ENCODE results near the gene PTPRD. TPM values are rescaled to one million over a fixed set of nuclear protein-coding genes. Genes with fewer than 3 reads are reported as not detected.

PTPRD gene
- total RNA-seq, 1 donor from 2014 or later, result 136 TPM

DNA sequence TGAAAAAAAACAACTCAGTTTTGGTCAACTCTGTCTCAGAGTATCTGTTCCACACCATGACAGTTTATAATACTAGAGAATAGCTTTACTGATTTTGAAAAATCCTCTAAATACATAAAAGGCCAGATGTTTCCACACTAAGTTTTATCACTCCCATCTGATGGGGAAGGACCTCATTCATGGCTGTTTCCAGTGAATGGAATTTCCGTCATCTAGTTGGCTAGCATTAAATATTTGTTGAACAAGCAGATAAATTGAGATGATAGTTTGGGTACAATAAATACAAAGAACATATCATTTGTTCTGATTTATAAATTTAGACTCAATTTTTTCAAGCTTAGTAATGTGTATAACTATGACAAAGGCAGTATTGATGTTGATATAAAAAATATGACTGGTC lies 408.5 kb downstream of the PTPRD start:
- Histone ChIP-seq H4K20me1 (ENCODE audit: low read depth) (no peaks in the 10 kb centered on the region), H3K4me1 (peaks cover 4% of the 10 kb centered on the region), H3F3A (ENCODE audit: low read depth) (peaks cover 4% of the 10 kb centered on the region), H2AFZ (replicated peaks) (no peak overlapping the region), H3K9ac (no peak overlapping the region), H3K79me2 (ENCODE audit: low read depth) (no peaks in the 10 kb centered on the region), H3K4me3 (no peak overlapping the region), H3K36me3 (no peaks in the 10 kb centered on the region), H3K27ac (no peak overlapping the region), H3K27me3 (peaks cover 19% of the 10 kb centered on the region), H3K4me2 (no peak overlapping the region), H3K9me3 (ENCODE audit: low read depth) (no peaks in the 10 kb centered on the region)
- TF ChIP-seq EZH2 (IDR thresholded peaks at IDR 0.05), result no peak
- TF ChIP-seq CTCF (IDR thresholded peaks at IDR 0.05), result no peak
- H3K27ac Mint-ChIP-seq, result no peak overlapping the region
- H3K4me1 Mint-ChIP-seq, result no peaks in the 10 kb centered on the region
- H3K36me3 Mint-ChIP-seq, result no peaks in the 10 kb centered on the region
- H3K4me3 Mint-ChIP-seq, result no peak overlapping the region
- no peak for DNase-seq (ENCODE audit: low spot score)
- no peaks in the 10 kb centered on the region for H3K9me3 Mint-ChIP-seq
- no peaks in the 10 kb centered on the region for H3K27me3 Mint-ChIP-seq (ENCODE audit: insufficient read depth, low read depth)

GRCh38 chr9:10173561-10173960 lies 439.2 kb downstream of the PTPRD start:
- Mint-ChIP-seq H3K27ac (no peak overlapping the region), H3K4me1 (no peaks in the 10 kb centered on the region), H3K27me3 (ENCODE audit: insufficient read depth, low read depth) (no peaks in the 10 kb centered on the region), H3K4me3 (no peak overlapping the region), H3K36me3 (no peaks in the 10 kb centered on the region), H3K9me3 (no peaks in the 10 kb centered on the region)
- Histone ChIP-seq H3K9me3 (ENCODE audit: low read depth) (no peaks in the 10 kb centered on the region), H3K9ac (no peak overlapping the region), H3K79me2 (ENCODE audit: low read depth) (no peaks in the 10 kb centered on the region), H3K27ac (no peak overlapping the region), H3K36me3 (no peaks in the 10 kb centered on the region), H2AFZ (replicated peaks) (no peak overlapping the region), H3F3A (ENCODE audit: low read depth) (no peaks in the 10 kb centered on the region), H3K4me2 (no peak overlapping the region), H4K20me1 (ENCODE audit: low read depth) (no peaks in the 10 kb centered on the region), H3K4me1 (no peaks in the 10 kb centered on the region), H3K4me3 (no peak overlapping the region), H3K27me3 (no peaks in the 10 kb centered on the region)
- DNase-seq (ENCODE audit: low spot score), result no peak
- no peak for TF ChIP-seq CTCF (IDR thresholded peaks at IDR 0.05)
- TF ChIP-seq EZH2phosphoT487 (IDR thresholded peaks at IDR 0.05), result no peak
- TF ChIP-seq EZH2 (IDR thresholded peaks at IDR 0.05), result no peak

DNA sequence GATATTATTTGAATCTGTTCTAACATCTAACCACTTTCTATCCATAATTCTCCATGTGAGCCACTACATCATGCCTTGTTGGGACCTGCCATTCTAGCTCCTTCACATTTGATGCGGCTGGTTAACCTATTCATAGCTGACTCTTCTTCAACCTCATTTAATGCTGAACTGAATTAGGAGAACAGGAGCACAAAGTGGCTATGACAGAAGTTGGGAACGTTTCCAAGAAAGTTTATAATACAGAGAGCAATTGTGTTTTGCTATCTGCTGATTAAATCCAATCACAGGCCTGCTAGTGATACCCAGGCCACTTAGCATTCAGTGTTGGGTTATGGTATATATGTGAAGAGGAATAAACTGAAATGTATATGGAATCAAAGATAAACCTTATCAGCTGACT lies 440.3 kb downstream of the PTPRD start:
- Histone ChIP-seq H3K27ac (no peak overlapping the region), H4K20me1 (ENCODE audit: low read depth) (no peaks in the 10 kb centered on the region), H3K9me3 (ENCODE audit: low read depth) (no peaks in the 10 kb centered on the region), H3K4me3 (no peak overlapping the region), H3K9ac (no peak overlapping the region), H2AFZ (replicated peaks) (no peak overlapping the region), H3K4me1 (no peaks in the 10 kb centered on the region), H3K27me3 (no peaks in the 10 kb centered on the region), H3K4me2 (no peak overlapping the region), H3K36me3 (no peaks in the 10 kb centered on the region), H3K79me2 (ENCODE audit: low read depth) (no peaks in the 10 kb centered on the region), H3F3A (ENCODE audit: low read depth) (no peaks in the 10 kb centered on the region)
- Mint-ChIP-seq H3K4me1 (no peaks in the 10 kb centered on the region), H3K4me3 (no peak overlapping the region), H3K36me3 (no peaks in the 10 kb centered on the region), H3K9me3 (no peaks in the 10 kb centered on the region), H3K27me3 (ENCODE audit: insufficient read depth, low read depth) (no peaks in the 10 kb centered on the region), H3K27ac (no peak overlapping the region)
- no peak for TF ChIP-seq CTCF (IDR thresholded peaks at IDR 0.05)
- TF ChIP-seq EZH2 (IDR thresholded peaks at IDR 0.05), result no peak
- no peak for TF ChIP-seq EZH2phosphoT487 (IDR thresholded peaks at IDR 0.05)
- no peak for DNase-seq (ENCODE audit: low spot score)

DNA sequence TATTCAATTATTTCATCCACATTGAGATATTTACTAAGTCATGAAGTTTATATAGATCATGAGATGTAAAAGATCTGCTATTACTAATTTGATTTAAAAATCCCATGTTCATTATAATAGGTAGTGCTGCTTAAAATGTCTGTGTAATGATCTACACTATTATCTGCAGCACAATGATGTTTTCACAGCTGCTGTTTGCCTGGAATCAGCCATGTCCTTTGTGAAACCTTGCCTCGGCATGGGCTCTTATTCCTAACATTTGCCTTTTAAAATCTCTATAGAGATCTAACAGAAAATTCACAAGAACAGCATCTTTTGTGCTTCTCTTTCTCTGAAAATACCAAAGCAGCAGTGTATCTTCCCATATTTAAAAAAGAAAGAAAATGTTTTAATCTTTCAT lies 444.6 kb downstream of the PTPRD start:
- H3K27ac Mint-ChIP-seq, result no peak overlapping the region
- no peak overlapping the region for H3K4me3 ChIP-seq
- H3K4me1 ChIP-seq, result no peaks in the 10 kb centered on the region
- H3K4me3 Mint-ChIP-seq, result no peak overlapping the region
- no peaks in the 10 kb centered on the region for H3K4me1 Mint-ChIP-seq
- H3K27ac ChIP-seq, result no peak overlapping the region
- H3K4me2 ChIP-seq, result no peak overlapping the region
- H3K27me3 ChIP-seq, result no peaks in the 10 kb centered on the region
- no peak overlapping the region for H2AFZ ChIP-seq (replicated peaks)
- H3K79me2 ChIP-seq (ENCODE audit: low read depth), result no peaks in the 10 kb centered on the region
- no peaks in the 10 kb centered on the region for H3K9me3 Mint-ChIP-seq
- no peaks in the 10 kb centered on the region for H3K36me3 ChIP-seq
- no peaks in the 10 kb centered on the region for H3K9me3 ChIP-seq (ENCODE audit: low read depth)
- no peak overlapping the region for H3K9ac ChIP-seq
- H3K27me3 Mint-ChIP-seq (ENCODE audit: insufficient read depth, low read depth), result no peaks in the 10 kb centered on the region
- H4K20me1 ChIP-seq (ENCODE audit: low read depth), result no peaks in the 10 kb centered on the region
- no peaks in the 10 kb centered on the region for H3F3A ChIP-seq (ENCODE audit: low read depth)
- DNase-seq (ENCODE audit: low spot score), result no peak
- TF ChIP-seq CTCF (IDR thresholded peaks at IDR 0.05) (no peak), EZH2 (IDR thresholded peaks at IDR 0.05) (no peak), EZH2phosphoT487 (IDR thresholded peaks at IDR 0.05) (no peak)
- H3K36me3 Mint-ChIP-seq, result no peaks in the 10 kb centered on the region

Measured in neural progenitor cell (in vitro differentiated cells).